Psoas muscle (tissue), 8 donors: Measurements from ENCODE around the gene AFAP1. TPM values are rescaled to one million over a fixed set of nuclear protein-coding genes. Genes with fewer than 3 reads are reported as not detected.

ENCODE experiments used
- ATAC-seq, 4 donors: fragments of 200-7000 bp; cut with Tn5 transposase; one replicate each; pipeline ENCODE4 v1.9.1; 2020; ENCODE audit warnings: moderate library complexity in 3 of 4, mild to moderate bottlenecking in 2 of 4
- DNase-seq, 2 donors: peaks; one replicate each; pipeline ENCODE4 v3.0.0-alpha.2; 2020
- H3K27ac ChIP-seq: fragments of 200-600 bp; one replicate; pipeline ENCODE4 v1.8.0; 2022
- H3K27me3 ChIP-seq, 3 donors: fragments of 200-600 bp in 1 of 3; one replicate each; pipeline versions ENCODE4 v1.6.1 to v1.8.0; 2013 to 2022; ENCODE audit warnings: low read length in 2 of 3, mild to moderate bottlenecking in 2 of 3, moderate library complexity in 1 of 3; ENCODE audit not compliant: insufficient read depth in 3 of 3
- H3K36me3 ChIP-seq, 2 donors: fragments of 200-600 bp in 1 of 2; one replicate each; pipeline versions ENCODE4 v1.6.1 to v1.8.0; 2013 to 2022; ENCODE audit warnings: low read depth in 1 of 2, mild to moderate bottlenecking in 1 of 2, moderate library complexity in 1 of 2; ENCODE audit not compliant: insufficient read depth in 1 of 2
- H3K4me1 ChIP-seq: fragments of 200-600 bp; one replicate; pipeline ENCODE4 v1.8.0; 2022
- H3K4me3 ChIP-seq: fragments of 200-600 bp; one replicate; pipeline ENCODE4 v1.8.0; 2022; ENCODE audit warnings: mild to moderate bottlenecking
- H3K9me3 ChIP-seq: fragments of 200-600 bp; one replicate; pipeline ENCODE4 v1.8.0; 2022
- CTCF ChIP-seq: fragments of 200-600 bp; IDR thresholded peaks from one replicate; pipeline ENCODE4 v1.8.0; 2022; ENCODE audit warnings: antibody characterized with exemption
- WGBS, 3 donors: extraction: QIAGEN DNeasy Blood & Tissue Kit; methylation state at CpG; one replicate each; pipeline versions ENCODE4 v1.1.6 to v1.1.7; 2013; 5-methylcytosine and 5-hydroxymethylcytosine counted together
- intact Hi-C, 2 donors: fragments of 100-400 bp; cut with DNase I; formaldehyde crosslinking; loops; one replicate each; pipeline versions ENCODE4 v1.11.0 to v1.14.2; 2022
- polyA plus RNA-seq, 3 donors: library from polyadenylated mRNA; stranded (reverse); fragments of 200-250 nt; gene quantifications; one replicate each; pipeline ENCODE4 v1.2.3, GENCODE V29; 2013
- total RNA-seq, 4 donors: library from RNA; stranded (reverse); fragmentation: NEBNext Ultra II Directional in 2 of 4; extraction: Animal tissue kit (Norgen Biotek cat#: 25700) in 2 of 4; gene quantifications; one replicate each; pipeline versions ENCODE4 v1.2.1 to v1.2.4, GENCODE V29; 2021 to 2023
- donor health status: healthy with polysubstance abuse.
- donor health status: DM: no; HTN: no; CAD: no; lungs with moderate emphysema.
- donor health status: Bipolar disorder and iron deficiency.
- donor health status: healthy.
- donor health status: DM: yes; HTN: yes; CAD: no.
- donor health status: DM: no; HTN: no; CAD: no.
- donor health status: DM: no; HTN: no; CAD: no.
- donor health status: DM: yes; HTN: yes; CAD: no.

Gene AFAP1
- total and polyA plus RNA-seq, 7 donors: 1.3 to 11.4 (median 2.6) TPM

GRCh38 chr4:7821245-7822136, 118.2 kb downstream of the AFAP1 start:
- TF ChIP-seq CTCF: no peak
- H3K36me3 ChIP-seq: no peaks in the 10 kb centered on the region
- intact Hi-C loops: no loop called here
- no peaks in the 10 kb centered on the region for H3K9me3 ChIP-seq
- peak overlapping the region; percentile 50 for H3K27ac ChIP-seq
- H3K4me1 ChIP-seq: peaks cover 25% of the 10 kb centered on the region
- H3K27me3 ChIP-seq: no peaks in the 10 kb centered on the region
- peak overlapping the region; percentile 27 for H3K4me3 ChIP-seq
- 59 to 72% (median 59%) methylated on average over 11 of the region's 11 CpGs for WGBS, 3 donors
- DNase-seq (no peak), ATAC-seq (peak in 2 of 4 donors; percentile 17 to 43)

GRCh38 chr4:7820031-7820818, 119.4 kb downstream of the AFAP1 start:
- Histone ChIP-seq H3K4me3 (no peak overlapping the region), H3K27me3 (no peaks in the 10 kb centered on the region), H3K9me3 (no peaks in the 10 kb centered on the region), H3K27ac (no peak overlapping the region), H3K36me3 (peaks cover 0 to 4% of the 10 kb centered on the region in 2 donors), H3K4me1 (peaks cover 25% of the 10 kb centered on the region)
- no peak for TF ChIP-seq CTCF
- intact Hi-C loops: no loop called here
- ATAC-seq (peak in 1 of 4 donors; percentile 29), DNase-seq (no peak)
- WGBS, 3 donors: 79 to 87% (median 80%) methylated on average over 11 of the region's 11 CpGs

GRCh38 chr4:7819446-7819845, 120.2 kb downstream of the AFAP1 start:
- Histone ChIP-seq H3K4me3 (no peak overlapping the region), H3K36me3 (peaks cover 0 to 12% of the 10 kb centered on the region in 2 donors), H3K27me3 (no peaks in the 10 kb centered on the region), H3K27ac (no peak overlapping the region), H3K4me1 (peaks cover 25% of the 10 kb centered on the region), H3K9me3 (no peaks in the 10 kb centered on the region)
- TF ChIP-seq CTCF: no peak
- 70 to 87% (median 77%) methylated on average over 9 of the region's 9 CpGs for WGBS, 3 donors
- ATAC-seq (no peak), DNase-seq (no peak)
- intact Hi-C loops: no loop called here

GRCh38 chr4:7818399-7818911, 121.2 kb downstream of the AFAP1 start:
- peaks cover 24% of the 10 kb centered on the region for H3K4me1 ChIP-seq
- peaks cover 0 to 17% of the 10 kb centered on the region in 2 donors for H3K36me3 ChIP-seq
- H3K4me3 ChIP-seq: no peak overlapping the region
- H3K9me3 ChIP-seq: no peaks in the 10 kb centered on the region
- 88 to 96% (median 94%) methylated on average over 5 of the region's 5 CpGs for WGBS, 3 donors
- intact Hi-C loops: no loop called here
- ATAC-seq: no peak
- H3K27me3 ChIP-seq: no peaks in the 10 kb centered on the region
- no peak for TF ChIP-seq CTCF
- no peak overlapping the region for H3K27ac ChIP-seq
- DNase-seq: no peak
